OCI-LY7 (cell line): ENCODE measurements around the gene TMF1.

ENCODE experiments used
- EZH2phosphoT487 ChIP-seq: fragments of 200-600 bp; sonication (generic); IDR thresholded peaks from 2 replicates; pipeline ENCODE4 v1.6.1; 2018; ENCODE audit warnings: low read depth, borderline replicate concordance, mild to moderate bottlenecking, mixed run types, antibody characterized with exemption, low read length, moderate library complexity, mixed read lengths
- TF ChIP-seq, protein P1 (sequence below): fragments of 200-600 bp; sonication (generic); conservative IDR thresholded peaks from 2 replicates; pipeline ENCODE4 v1.5.1; 2014; ENCODE audit warnings: mild to moderate bottlenecking, antibody characterized with exemption, low read length, moderate library complexity, mixed read lengths

DNA sequence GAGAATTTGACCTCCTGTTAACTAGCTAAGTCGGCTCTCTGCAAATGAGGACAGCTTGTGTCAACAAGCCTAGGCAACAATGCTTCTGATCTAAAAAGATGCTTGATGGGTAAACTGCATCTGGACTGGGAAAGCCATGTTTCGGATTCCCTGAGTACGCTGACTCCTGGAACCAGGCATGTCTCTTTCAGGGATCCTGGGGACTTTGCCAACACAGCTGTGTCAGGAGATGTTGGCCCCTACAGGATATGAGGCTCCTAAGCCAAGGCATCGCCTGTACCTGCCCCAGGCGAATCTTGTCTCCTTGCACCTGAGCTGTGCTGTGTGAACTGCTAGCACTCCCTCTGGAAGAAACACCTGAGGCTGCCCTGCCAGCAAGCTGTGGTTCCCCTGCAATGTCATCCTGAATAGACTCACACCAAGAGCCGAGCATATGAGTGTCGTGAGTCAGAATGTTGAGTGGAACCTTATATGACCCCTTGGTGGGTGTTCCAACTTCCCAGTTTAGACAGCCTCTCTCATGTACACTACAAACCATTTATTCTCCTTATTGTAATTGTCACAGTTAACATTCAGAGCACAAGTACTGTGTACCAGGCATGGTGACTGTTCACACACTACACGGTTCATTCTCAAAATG lies 55.7 kb downstream of the TMF1 start:
- TF ChIP-seq, protein P1, sequence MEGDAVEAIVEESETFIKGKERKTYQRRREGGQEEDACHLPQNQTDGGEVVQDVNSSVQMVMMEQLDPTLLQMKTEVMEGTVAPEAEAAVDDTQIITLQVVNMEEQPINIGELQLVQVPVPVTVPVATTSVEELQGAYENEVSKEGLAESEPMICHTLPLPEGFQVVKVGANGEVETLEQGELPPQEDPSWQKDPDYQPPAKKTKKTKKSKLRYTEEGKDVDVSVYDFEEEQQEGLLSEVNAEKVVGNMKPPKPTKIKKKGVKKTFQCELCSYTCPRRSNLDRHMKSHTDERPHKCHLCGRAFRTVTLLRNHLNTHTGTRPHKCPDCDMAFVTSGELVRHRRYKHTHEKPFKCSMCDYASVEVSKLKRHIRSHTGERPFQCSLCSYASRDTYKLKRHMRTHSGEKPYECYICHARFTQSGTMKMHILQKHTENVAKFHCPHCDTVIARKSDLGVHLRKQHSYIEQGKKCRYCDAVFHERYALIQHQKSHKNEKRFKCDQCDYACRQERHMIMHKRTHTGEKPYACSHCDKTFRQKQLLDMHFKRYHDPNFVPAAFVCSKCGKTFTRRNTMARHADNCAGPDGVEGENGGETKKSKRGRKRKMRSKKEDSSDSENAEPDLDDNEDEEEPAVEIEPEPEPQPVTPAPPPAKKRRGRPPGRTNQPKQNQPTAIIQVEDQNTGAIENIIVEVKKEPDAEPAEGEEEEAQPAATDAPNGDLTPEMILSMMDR, result no peak
- TF ChIP-seq EZH2phosphoT487, result no peak
